Stimulated activated CD8-positive, alpha-beta memory T cell treated with anti-CD3 and anti-CD28 coated beads, Interleukin-7, amount 100 ng/mL, for 48 hours (primary cell): ENCODE measurements around the gene NRAS.

Source experiments
- DNase-seq, 2 donors: peaks; one replicate each; pipeline ENCODE4 v3.0.0-alpha.2; 2020; ENCODE audit warnings: low read depth in 1 of 2; ENCODE audit errors: extremely low read depth in 1 of 2

The NRAS gene

DNA sequence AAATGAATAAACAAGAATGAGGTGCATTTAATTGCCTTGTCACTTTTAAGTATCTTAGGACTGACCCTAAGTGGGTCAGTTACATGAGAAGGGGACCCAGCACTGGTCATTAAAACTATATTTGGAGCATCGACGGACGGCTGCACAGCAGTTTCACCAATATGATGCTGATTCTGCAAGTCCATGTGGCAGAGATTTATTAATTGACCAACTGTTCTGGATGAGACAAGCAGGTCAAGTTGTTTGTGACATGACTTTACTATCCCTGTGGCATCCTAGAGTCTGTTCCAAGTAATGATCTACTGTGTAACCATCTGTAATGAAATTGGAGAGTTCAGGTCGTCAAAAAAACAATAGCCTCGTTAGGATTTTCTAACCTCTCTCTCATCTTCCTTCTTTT is 30.7 kb downstream of the NRAS start:
- DNase-seq = no peak

- DNase-seq = no peak
Measured at GRCh38 chr1:114677691-114678090, 38.9 kb downstream of the NRAS start.

GRCh38 chr1:114676115-114676514 is 40.5 kb downstream of the NRAS start:
- DNase-seq = no peak

DNA sequence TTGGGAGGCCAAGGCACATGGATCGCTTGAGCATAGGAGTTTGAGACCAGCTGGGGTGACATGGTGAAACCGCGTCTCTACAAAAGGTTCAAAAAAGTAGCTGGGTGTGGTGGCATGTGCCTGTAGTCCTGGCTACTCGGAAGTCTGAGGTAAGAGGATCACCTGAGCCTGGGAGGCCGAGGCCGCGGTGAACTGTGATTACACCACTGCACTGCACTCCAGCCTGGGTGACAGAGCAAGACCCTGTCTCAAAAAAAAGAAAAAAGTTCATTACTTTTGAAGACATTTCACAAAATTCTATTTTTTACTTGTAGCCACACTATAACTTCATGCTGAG is 44.7 kb downstream of the NRAS start:
- DNase-seq = no peak

DNA sequence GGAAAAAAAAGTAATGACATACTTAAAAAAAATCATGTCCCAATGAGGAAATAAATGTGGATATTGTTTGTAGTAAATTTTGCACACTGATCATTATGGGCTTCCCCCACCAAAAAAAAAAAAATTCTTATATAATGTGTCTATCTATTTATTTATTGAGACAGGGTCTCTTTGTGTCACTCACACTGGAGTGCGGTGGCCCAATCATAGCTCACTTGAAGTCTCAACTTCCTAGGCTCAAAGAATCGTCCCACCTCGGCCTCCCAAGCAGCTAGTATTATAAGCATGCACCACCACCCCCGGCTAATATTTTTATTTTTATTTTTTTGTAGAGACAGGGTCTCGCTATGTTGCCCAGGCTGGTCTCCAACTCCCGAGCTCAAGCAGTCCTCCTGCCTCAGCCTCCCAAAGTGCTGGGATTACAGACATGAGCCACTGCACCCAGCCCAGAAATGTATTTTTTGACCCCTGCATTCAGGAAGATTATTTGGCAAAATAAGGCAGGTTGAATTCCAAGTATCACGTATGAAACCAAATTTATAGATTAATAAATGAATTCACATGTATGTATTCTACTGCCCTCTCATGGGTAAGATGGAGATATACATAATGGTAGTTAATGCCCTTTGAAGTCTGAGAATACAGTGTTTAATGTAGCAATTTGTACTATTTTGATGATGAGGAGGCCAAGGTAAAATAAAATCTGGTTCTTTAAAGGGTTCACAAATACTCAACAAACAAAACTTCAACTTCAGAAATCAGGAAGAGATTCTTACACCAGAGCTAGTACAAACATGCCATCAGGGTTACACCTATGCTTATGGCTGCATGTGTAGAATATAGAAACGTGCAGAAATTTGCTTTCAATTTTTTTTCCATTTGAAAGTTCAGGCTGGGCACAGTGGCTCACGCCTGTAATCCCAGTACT is 45.3 kb downstream of the NRAS start:
- DNase-seq = no peak

DNA sequence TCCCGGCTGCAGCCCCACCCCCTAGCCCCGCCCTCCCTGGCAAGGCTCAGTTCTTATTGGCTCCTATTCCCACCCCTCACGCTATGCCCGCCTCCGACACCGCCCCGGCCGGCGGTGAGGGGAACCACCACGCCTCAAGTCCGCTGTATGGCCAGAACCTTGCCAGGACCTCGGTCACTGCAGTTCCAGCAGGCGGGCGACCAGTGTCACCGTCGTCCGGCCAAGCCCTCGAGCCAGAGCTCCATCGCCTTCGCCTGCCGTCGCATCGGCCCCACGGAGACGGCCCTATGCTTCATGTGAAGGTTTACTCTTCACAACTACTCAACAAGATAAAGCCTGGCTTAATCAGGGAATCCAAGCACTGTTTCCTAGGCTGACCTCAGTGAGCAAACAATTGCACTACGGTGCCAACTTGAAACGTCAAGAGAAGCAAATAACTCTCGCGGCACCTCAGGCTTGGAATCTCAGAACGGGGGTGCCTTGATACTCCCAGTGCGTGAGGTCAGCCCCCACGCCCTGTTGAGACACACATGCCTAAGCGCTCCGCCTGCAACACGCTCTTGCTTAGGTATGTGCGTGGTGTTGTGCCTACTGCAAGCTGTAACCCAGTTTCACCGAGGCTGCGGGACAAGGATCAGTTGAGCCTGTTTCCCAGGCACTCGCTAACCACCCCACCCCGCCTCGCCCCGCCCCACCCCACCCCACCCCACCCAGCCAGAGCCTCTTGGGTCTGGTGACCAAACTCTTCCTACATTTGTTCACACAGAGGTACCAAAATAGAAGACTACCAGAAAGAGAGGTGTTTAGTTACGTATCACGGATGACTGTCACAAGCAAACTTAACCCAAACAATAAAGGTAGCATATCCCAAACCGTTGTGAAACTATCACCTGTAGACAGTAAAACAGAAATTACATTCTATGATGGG is 46.2 kb downstream of the NRAS start:
- peak; percentile 66 to 83 for DNase-seq

DNA sequence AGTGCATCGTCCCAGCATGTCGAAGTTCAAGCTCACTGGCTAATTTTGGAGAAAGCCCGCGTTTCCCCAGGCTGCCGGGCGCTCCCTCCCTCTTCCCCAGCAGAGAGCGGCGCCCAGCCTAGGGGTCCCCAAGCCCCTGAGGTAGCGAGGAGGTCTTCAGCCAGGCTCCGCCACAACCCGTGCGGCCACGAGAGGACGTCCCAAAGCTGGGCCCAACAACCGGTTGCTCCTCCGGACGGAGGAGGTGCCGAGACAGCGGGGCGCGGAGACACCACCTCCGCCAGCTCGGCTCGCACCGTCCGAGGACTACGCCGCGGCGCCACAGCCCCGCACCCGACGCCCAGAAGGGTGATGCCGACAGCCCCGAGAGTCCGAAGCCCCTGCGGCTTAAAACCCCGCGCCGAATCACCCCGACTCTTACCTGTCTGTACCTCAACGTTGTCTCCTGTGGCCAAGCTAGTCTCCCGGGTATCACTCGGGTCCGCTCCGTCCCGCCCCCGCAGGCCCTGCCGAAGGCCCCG is 46.9 kb downstream of the NRAS start, which contains the start of gene DENND2C:
TSS of gene DENND2C (minus strand) at position 488 of the 521 bp plus-strand sequence. CDS start 44,065 bp downstream, outside the sequence.
- DNase-seq = no peak

GRCh38 chr1:114668784-114669561 is 47.6 kb downstream of the NRAS start:
- DNase-seq = no peak

GRCh38 chr1:114668373-114668772 is 48.2 kb downstream of the NRAS start:
- DNase-seq = no peak

GRCh38 chr1:114666954-114667353 is 49.6 kb downstream of the NRAS start:
- DNase-seq = no peak

GRCh38 chr1:114660238-114660637 is 56.3 kb downstream of the NRAS start:
- no peak for DNase-seq
